Liver (tissue), 9 donors: ENCODE data around the gene FOXN3. TPM values are rescaled to one million over a fixed set of nuclear protein-coding genes. Genes with fewer than 3 reads are reported as not detected.

Experiments used
- DNase-seq: peaks from one replicate; pipeline ENCODE4 v3.0.0-alpha.2; 2017; ENCODE audit warnings: low spot score
- H3K27ac ChIP-seq, 2 donors: one replicate each; pipeline ENCODE4 v1.7.0; 2013; ENCODE audit warnings: inconsistent platforms in 2 of 2, low read length in 2 of 2, control low read depth in 1 of 2, low read depth in 1 of 2, mild to moderate bottlenecking in 1 of 2
- H3K27me3 ChIP-seq, 4 donors: one replicate each; pipeline versions ENCODE4 v1.6.1 to v1.7.0; 2013; ENCODE audit warnings: low read length in 3 of 4, inconsistent platforms in 1 of 4, mild to moderate bottlenecking in 1 of 4, moderate library complexity in 1 of 4; ENCODE audit not compliant: control insufficient read depth in 4 of 4, insufficient read depth in 4 of 4
- H3K36me3 ChIP-seq, 4 donors: one replicate each; pipeline versions ENCODE4 v1.6.1 to v1.7.0; 2013; ENCODE audit warnings: low read length in 3 of 4, mild to moderate bottlenecking in 3 of 4, low read depth in 1 of 4, moderate library complexity in 1 of 4; ENCODE audit not compliant: control insufficient read depth in 4 of 4, insufficient read depth in 3 of 4
- H3K4me1 ChIP-seq, 4 donors: one replicate each; pipeline versions ENCODE4 v1.6.1 to v1.7.0; 2013; ENCODE audit warnings: low read length in 3 of 4, mild to moderate bottlenecking in 3 of 4, moderate library complexity in 1 of 4; ENCODE audit not compliant: control insufficient read depth in 4 of 4, insufficient read depth in 4 of 4
- H3K4me3 ChIP-seq, 3 donors: one replicate each; pipeline versions ENCODE4 v1.6.1 to v1.7.0; 2013; ENCODE audit warnings: low read length in 3 of 3, control low read depth in 1 of 3, low read depth in 1 of 3, mild to moderate bottlenecking in 1 of 3
- H3K9ac ChIP-seq, 2 donors: one replicate each; pipeline ENCODE4 v1.7.0; 2013; ENCODE audit warnings: low read length in 2 of 2, mild to moderate bottlenecking in 2 of 2, moderate library complexity in 2 of 2, control low read depth in 1 of 2, low read depth in 1 of 2
- H3K9me3 ChIP-seq, 4 donors: one replicate each; pipeline versions ENCODE4 v1.6.1 to v1.7.0; 2013; ENCODE audit warnings: low read length in 3 of 4; ENCODE audit not compliant: control insufficient read depth in 4 of 4
- CTCF ChIP-seq: fragments of 150-350 bp; IDR thresholded peaks from 2 replicates; pipeline ENCODE4 v1.5.1; 2017; ENCODE audit warnings: improper control_type of control experiment, low read depth, low read length; ENCODE audit not compliant: missing input control
- EGR1 ChIP-seq, 2 donors: IDR thresholded peaks; 2 replicates each; pipeline ENCODE4 v1.6.1; 2016 to 2018; ENCODE audit warnings: antibody characterized with exemption in 2 of 2, low read depth in 2 of 2
- FOXA1 ChIP-seq: IDR thresholded peaks from 2 replicates; pipeline ENCODE4 v1.6.1; 2016; ENCODE audit warnings: antibody characterized with exemption
- FOXA2 ChIP-seq: IDR thresholded peaks from 2 replicates; pipeline ENCODE4 v1.6.1; 2016; ENCODE audit warnings: antibody characterized with exemption
- GABPA ChIP-seq, 2 donors: IDR thresholded peaks in 1 of 2; conservative IDR thresholded peaks in 1 of 2; 2 replicates each; pipeline ENCODE4 v1.6.1; 2016; ENCODE audit warnings: antibody characterized with exemption in 2 of 2, mild to moderate bottlenecking in 1 of 2, moderate library complexity in 1 of 2
- HNF4A ChIP-seq, 2 donors: conservative IDR thresholded peaks; 2 replicates each; pipeline ENCODE4 v1.6.1; 2016; ENCODE audit warnings: antibody characterized with exemption in 2 of 2, mild to moderate bottlenecking in 2 of 2
- HNF4G ChIP-seq: IDR thresholded peaks from 2 replicates; pipeline ENCODE4 v1.6.1; 2016; ENCODE audit warnings: antibody characterized with exemption
- JUND ChIP-seq, 2 donors: IDR thresholded peaks; 2 replicates each; pipeline ENCODE4 v1.6.1; 2016; ENCODE audit warnings: antibody characterized with exemption in 2 of 2
- NR2F2 ChIP-seq: IDR thresholded peaks from 2 replicates; pipeline ENCODE4 v1.6.1; 2016; ENCODE audit warnings: antibody characterized with exemption
- RAD21 ChIP-seq, 2 donors: IDR thresholded peaks; 2 replicates each; pipeline ENCODE4 v1.6.1; 2016; ENCODE audit warnings: antibody characterized with exemption in 2 of 2, mild to moderate bottlenecking in 2 of 2
- RXRA ChIP-seq, 2 donors: IDR thresholded peaks; 2 replicates each; pipeline ENCODE4 v1.6.1; 2017 to 2018; ENCODE audit warnings: antibody characterized with exemption in 2 of 2, mild to moderate bottlenecking in 1 of 2
- SP1 ChIP-seq: IDR thresholded peaks from 2 replicates; pipeline ENCODE4 v1.6.1; 2018; ENCODE audit warnings: antibody characterized with exemption, mild to moderate bottlenecking
- TAF1 ChIP-seq: conservative IDR thresholded peaks from 2 replicates; pipeline ENCODE4 v1.6.1; 2016; ENCODE audit warnings: antibody characterized with exemption, mild to moderate bottlenecking
- YY1 ChIP-seq: IDR thresholded peaks from 2 replicates; pipeline ENCODE4 v1.6.1; 2016; ENCODE audit warnings: antibody characterized with exemption, mild to moderate bottlenecking
- ZBTB33 ChIP-seq: IDR thresholded peaks from 2 replicates; pipeline ENCODE4 v1.6.1; 2016; ENCODE audit warnings: antibody characterized with exemption
- WGBS: extraction: QIAGEN DNeasy Blood & Tissue Kit; methylation state at CpG from one replicate; pipeline ENCODE4 v1.1.7; 2013; 5-methylcytosine and 5-hydroxymethylcytosine counted together
- polyA plus RNA-seq, 2 donors: library from polyadenylated mRNA; stranded (reverse) in 1 of 2; unstranded in 1 of 2; fragments of 200-250 nt in 1 of 2; fragments of >200 nt in 1 of 2; fragmentation: Nextera tagmentation in 1 of 2; extraction: Ambion mirVana in 1 of 2; gene quantifications; one replicate each; pipeline versions ENCODE4 v1.2.1 to v1.2.3, GENCODE V29; 2013 to 2015
- total RNA-seq, 2 donors: library from RNA; depleted of rRNA; stranded (reverse); fragments of >200 nt; gene quantifications; one replicate each; pipeline ENCODE4 v1.2.3, GENCODE V29; 2014
- TF ChIP-seq, protein P1 (sequence below): IDR thresholded peaks from 2 replicates; pipeline ENCODE4 v1.6.1; 2016; ENCODE audit warnings: antibody characterized with exemption
- TF ChIP-seq, protein P2 (sequence below): IDR thresholded peaks from 2 replicates; pipeline ENCODE4 v1.6.1; 2016; ENCODE audit warnings: antibody characterized with exemption, mild to moderate bottlenecking
- TF ChIP-seq, protein P3 (sequence below): IDR thresholded peaks from 2 replicates; pipeline ENCODE4 v1.6.1; 2016; ENCODE audit warnings: antibody characterized with exemption
- donor health status: healthy.
- donor health status: healthy.
- donor health status: healthy.
- donor health status: healthy.
- donor health status: healthy.

Gene FOXN3
- total and polyA plus RNA-seq, 4 donors, result 17.8 to 44.8 (median 35.3) TPM

- TF ChIP-seq JUND (IDR thresholded peaks at IDR 0.05), result no peak
- TF ChIP-seq CTCF, result no peak
- no peak for TF ChIP-seq HNF4G
- TF ChIP-seq SP1, result no peak
- TF ChIP-seq ZBTB33, result no peak
- no peak for TF ChIP-seq RAD21 (IDR thresholded peaks at IDR 0.05)
- no peak for TF ChIP-seq NR2F2
- TF ChIP-seq FOXA2, result no peak
- TF ChIP-seq, protein P1, sequence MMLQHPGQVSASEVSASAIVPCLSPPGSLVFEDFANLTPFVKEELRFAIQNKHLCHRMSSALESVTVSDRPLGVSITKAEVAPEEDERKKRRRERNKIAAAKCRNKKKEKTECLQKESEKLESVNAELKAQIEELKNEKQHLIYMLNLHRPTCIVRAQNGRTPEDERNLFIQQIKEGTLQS, result no peak
- no peak for TF ChIP-seq EGR1 (IDR thresholded peaks at IDR 0.05; ENCODE audit: low read depth in 2 of 2)
- TF ChIP-seq YY1, result no peak
- no peak for TF ChIP-seq HNF4A (conservative IDR thresholded peaks at IDR 0.05)
- no peak for TF ChIP-seq TAF1
- no peak for TF ChIP-seq GABPA (IDR thresholded peaks at IDR 0.05 in 1 of 2, conservative IDR thresholded peaks at IDR 0.05 in 1 of 2)
- no peak for TF ChIP-seq FOXA1
- no peak for TF ChIP-seq RXRA (IDR thresholded peaks at IDR 0.05)
- TF ChIP-seq, protein P2, sequence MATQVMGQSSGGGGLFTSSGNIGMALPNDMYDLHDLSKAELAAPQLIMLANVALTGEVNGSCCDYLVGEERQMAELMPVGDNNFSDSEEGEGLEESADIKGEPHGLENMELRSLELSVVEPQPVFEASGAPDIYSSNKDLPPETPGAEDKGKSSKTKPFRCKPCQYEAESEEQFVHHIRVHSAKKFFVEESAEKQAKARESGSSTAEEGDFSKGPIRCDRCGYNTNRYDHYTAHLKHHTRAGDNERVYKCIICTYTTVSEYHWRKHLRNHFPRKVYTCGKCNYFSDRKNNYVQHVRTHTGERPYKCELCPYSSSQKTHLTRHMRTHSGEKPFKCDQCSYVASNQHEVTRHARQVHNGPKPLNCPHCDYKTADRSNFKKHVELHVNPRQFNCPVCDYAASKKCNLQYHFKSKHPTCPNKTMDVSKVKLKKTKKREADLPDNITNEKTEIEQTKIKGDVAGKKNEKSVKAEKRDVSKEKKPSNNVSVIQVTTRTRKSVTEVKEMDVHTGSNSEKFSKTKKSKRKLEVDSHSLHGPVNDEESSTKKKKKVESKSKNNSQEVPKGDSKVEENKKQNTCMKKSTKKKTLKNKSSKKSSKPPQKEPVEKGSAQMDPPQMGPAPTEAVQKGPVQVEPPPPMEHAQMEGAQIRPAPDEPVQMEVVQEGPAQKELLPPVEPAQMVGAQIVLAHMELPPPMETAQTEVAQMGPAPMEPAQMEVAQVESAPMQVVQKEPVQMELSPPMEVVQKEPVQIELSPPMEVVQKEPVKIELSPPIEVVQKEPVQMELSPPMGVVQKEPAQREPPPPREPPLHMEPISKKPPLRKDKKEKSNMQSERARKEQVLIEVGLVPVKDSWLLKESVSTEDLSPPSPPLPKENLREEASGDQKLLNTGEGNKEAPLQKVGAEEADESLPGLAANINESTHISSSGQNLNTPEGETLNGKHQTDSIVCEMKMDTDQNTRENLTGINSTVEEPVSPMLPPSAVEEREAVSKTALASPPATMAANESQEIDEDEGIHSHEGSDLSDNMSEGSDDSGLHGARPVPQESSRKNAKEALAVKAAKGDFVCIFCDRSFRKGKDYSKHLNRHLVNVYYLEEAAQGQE, result no peak
- TF ChIP-seq, protein P3, sequence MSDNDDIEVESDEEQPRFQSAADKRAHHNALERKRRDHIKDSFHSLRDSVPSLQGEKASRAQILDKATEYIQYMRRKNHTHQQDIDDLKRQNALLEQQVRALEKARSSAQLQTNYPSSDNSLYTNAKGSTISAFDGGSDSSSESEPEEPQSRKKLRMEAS, result no peak
- Histone ChIP-seq H3K27me3 (no peaks in the 10 kb centered on the region), H3K9ac (no peak overlapping the region), H3K36me3 (no peaks in the 10 kb centered on the region), H3K4me1 (peaks cover 0 to 30% (median 19%) of the 10 kb centered on the region in 4 donors), H3K9me3 (no peaks in the 10 kb centered on the region), H3K4me3 (no peak overlapping the region), H3K27ac (no peak overlapping the region)
- 60% methylated on average over 5 of the region's 5 CpGs for WGBS
- no peak for DNase-seq
These were observed 5.9 kb upstream of the FOXN3 start for GRCh38 chr14:89422952-89423345.
